Heart right ventricle (tissue), 16 donors: ENCODE measurements around the gene SLC6A6. TPM values are rescaled to one million over a fixed set of nuclear protein-coding genes. Genes with fewer than 3 reads are reported as not detected.

ENCODE experiments used
- ATAC-seq, 8 donors: fragments of 200-7000 bp; cut with Tn5 transposase; one replicate each; pipeline ENCODE4 v1.9.1; 2020; ENCODE audit warnings: mild to moderate bottlenecking in 8 of 8, moderate library complexity in 8 of 8, moderate number of reproducible peaks in 1 of 8
- DNase-seq, 2 donors: peaks; one replicate each; pipeline ENCODE4 v3.0.0-alpha.2; 2020
- H3K27ac ChIP-seq, 10 donors: fragments of 200-600 bp; sonication (generic) in 2 of 10; one replicate each; pipeline versions ENCODE4 v1.5.0 to v1.8.0; 2020 to 2022; ENCODE audit warnings: mild to moderate bottlenecking in 3 of 10
- H3K27me3 ChIP-seq, 7 donors: fragments of 200-600 bp; one replicate each; pipeline ENCODE4 v1.8.0; 2021 to 2022; ENCODE audit warnings: mild to moderate bottlenecking in 2 of 7
- H3K36me3 ChIP-seq, 9 donors: fragments of 200-600 bp; sonication (generic) in 1 of 9; one replicate each; pipeline versions ENCODE4 v1.5.0 to v1.8.0; 2020 to 2022; ENCODE audit warnings: mild to moderate bottlenecking in 2 of 9
- H3K4me1 ChIP-seq, 9 donors: fragments of 200-600 bp; sonication (generic) in 1 of 9; one replicate each; pipeline versions ENCODE4 v1.5.0 to v1.8.0; 2020 to 2022; ENCODE audit warnings: mild to moderate bottlenecking in 4 of 9
- H3K4me3 ChIP-seq, 10 donors: fragments of 200-600 bp; sonication (generic) in 2 of 10; one replicate each; pipeline versions ENCODE4 v1.5.0 to v1.8.0; 2020 to 2022; ENCODE audit warnings: mild to moderate bottlenecking in 7 of 10, moderate library complexity in 2 of 10
- H3K9me3 ChIP-seq, 11 donors: fragments of 200-600 bp in 10 of 11; sonication (generic) in 2 of 11; one replicate each; pipeline versions ENCODE4 v1.5.0 to v1.8.0; 2013 to 2022; ENCODE audit warnings: mild to moderate bottlenecking in 2 of 11, control low read depth in 1 of 11, moderate library complexity in 1 of 11
- WGBS, 2 donors: extraction: QIAGEN DNeasy Blood & Tissue Kit; methylation state at CpG; one replicate each; pipeline ENCODE4 v1.1.7; 2013; ENCODE audit warnings: inconsistent platforms in 1 of 2; 5-methylcytosine and 5-hydroxymethylcytosine counted together
- intact Hi-C, 10 donors: fragments of 100-400 bp; cut with DNase I; formaldehyde crosslinking; loops; one replicate each; pipeline versions ENCODE4 v1.11.1 to v1.14.2; 2022
- polyA plus RNA-seq, 2 donors: library from polyadenylated mRNA; stranded (reverse); fragments of 200-250 nt; gene quantifications; one replicate each; pipeline ENCODE4 v1.2.3, GENCODE V29; 2013
- total RNA-seq, 10 donors: library from RNA; stranded (reverse); fragmentation: NEBNext Ultra II Directional in 3 of 10; extraction: Animal tissue kit (Norgen Biotek cat#: 25700) in 3 of 10; gene quantifications; one replicate each; pipeline versions ENCODE4 v1.2.1 to v1.2.4, GENCODE V29; 2021 to 2023
- TF ChIP-seq, protein P1 (sequence below), 9 donors: fragments of 200-600 bp; sonication (generic) in 2 of 9; IDR thresholded peaks; one replicate each; pipeline versions ENCODE4 v1.5.0 to v1.8.0; 2021 to 2022; ENCODE audit warnings: antibody characterized with exemption in 9 of 9, mild to moderate bottlenecking in 5 of 9, moderate library complexity in 1 of 9
- donor health status: Arrhythmogenic right ventricular cardiomyopathy.
- donor health status: ischemic (EF 13 %, LVEDD 7.1; RV severe dilation, severe dysfunction).
- donor health status: healthy with polysubstance abuse.
- donor health status: DM: no; HTN: yes; CAD: no.
- donor health status: DM: no; HTN: no; CAD: no.
- donor health status: ischemic (EF 25% LVEDD 6.9; RV normal size, moderate dysfunction).
- donor health status: ischemic (EF 25% LVEDD 5.7; RV mildly dilated, moderate dysfunction).
- donor health status: healthy.
- donor health status: DM: yes; HTN: yes; CAD: no.
- donor health status: Ischemic cardiomyopathy.
- donor health status: ischemic (EF 35%, LVEDD 5.7; RV mildly dilated, moderate dysfunction).
- donor health status: nonischemic (EF 11% LVEDD 7.7; RV severe dilation, severe dysfunction).
- donor health status: DM: yes; HTN: yes; CAD: no.
- donor health status: PGD.
- donor health status: ischemic (EF 29% LVEDD 5.4; RV normal size, mild dysfunction).
- donor health status: nonischemic (EF 23%, LVEDD 6.1; RV moderate dilation, normal function).

SLC6A6 gene
- total and polyA plus RNA-seq, 12 donors = 7.7 to 68.7 (median 44.0) TPM

DNA sequence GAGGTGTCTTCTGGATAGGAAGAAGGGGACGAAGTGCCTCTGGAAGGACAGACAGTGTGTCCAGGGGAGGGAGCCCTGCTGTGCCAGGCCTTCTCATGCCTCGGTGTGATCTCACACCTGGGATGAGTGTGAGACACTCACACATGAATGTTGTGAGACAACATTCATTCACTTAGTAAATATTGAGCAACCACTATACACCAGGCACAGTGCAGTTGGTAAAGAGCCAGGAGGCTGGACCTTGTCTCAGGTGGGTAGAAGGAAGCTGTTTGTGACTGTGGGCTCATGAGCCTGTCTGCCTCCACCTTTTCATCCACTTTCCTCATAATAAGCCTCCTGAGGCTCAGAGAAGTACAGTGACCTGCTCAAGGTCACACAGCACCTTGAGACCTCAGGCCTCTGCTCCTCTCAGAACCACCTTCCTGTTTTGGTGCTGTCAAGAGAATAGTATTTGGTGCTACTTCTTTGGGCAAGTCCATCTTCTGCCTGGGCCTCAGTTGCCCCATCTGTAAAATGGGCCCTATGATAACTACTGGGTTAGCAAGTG is 20.9 kb downstream of the SLC6A6 start:
- H3K36me3 ChIP-seq = peaks cover 0 to 54% (median 6%) of the 10 kb centered on the region in 9 donors
- no peak overlapping the region for H3K4me3 ChIP-seq
- ATAC-seq = no peak
- no peaks in the 10 kb centered on the region for H3K9me3 ChIP-seq
- intact Hi-C loops = no loop called here
- H3K27ac ChIP-seq = peak overlapping the region in 1 of 10 donors; percentile 23
- 69 to 89% methylated on average over 2 of the region's 2 CpGs for WGBS, 2 donors
- TF ChIP-seq, protein P1, sequence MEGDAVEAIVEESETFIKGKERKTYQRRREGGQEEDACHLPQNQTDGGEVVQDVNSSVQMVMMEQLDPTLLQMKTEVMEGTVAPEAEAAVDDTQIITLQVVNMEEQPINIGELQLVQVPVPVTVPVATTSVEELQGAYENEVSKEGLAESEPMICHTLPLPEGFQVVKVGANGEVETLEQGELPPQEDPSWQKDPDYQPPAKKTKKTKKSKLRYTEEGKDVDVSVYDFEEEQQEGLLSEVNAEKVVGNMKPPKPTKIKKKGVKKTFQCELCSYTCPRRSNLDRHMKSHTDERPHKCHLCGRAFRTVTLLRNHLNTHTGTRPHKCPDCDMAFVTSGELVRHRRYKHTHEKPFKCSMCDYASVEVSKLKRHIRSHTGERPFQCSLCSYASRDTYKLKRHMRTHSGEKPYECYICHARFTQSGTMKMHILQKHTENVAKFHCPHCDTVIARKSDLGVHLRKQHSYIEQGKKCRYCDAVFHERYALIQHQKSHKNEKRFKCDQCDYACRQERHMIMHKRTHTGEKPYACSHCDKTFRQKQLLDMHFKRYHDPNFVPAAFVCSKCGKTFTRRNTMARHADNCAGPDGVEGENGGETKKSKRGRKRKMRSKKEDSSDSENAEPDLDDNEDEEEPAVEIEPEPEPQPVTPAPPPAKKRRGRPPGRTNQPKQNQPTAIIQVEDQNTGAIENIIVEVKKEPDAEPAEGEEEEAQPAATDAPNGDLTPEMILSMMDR (IDR thresholded peaks at IDR 0.05) = no peak
- H3K27me3 ChIP-seq = peaks cover 0 to 26% (median 0%) of the 10 kb centered on the region in 7 donors
- H3K4me1 ChIP-seq = peaks cover 0 to 71% (median 11%) of the 10 kb centered on the region in 9 donors
- no peak for DNase-seq

DNA sequence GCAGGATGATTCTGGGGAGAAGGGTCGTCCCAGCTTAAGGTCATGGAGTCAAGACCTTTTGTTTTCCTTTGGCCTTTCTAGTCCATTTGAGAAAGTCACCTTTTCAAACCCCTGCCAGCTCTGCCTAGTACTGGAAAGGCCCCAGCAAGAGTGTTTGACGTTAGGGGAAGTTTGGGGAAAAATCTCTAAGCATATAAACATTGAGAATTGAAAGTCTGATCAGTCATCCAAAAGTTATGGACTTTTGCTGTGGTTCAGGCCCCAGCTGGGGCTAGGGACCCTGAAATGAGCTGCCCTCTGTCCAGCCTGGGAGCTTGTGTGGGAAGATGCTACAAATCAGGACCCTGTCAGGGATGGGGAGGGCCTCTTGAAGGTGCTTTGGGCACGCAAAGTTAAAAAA is 21.6 kb downstream of the SLC6A6 start:
- H3K27ac ChIP-seq = peak overlapping the region in 1 of 10 donors; percentile 70
- no peaks in the 10 kb centered on the region for H3K9me3 ChIP-seq
- peaks cover 0 to 71% (median 11%) of the 10 kb centered on the region in 9 donors for H3K4me1 ChIP-seq
- no peak overlapping the region for H3K4me3 ChIP-seq
- TF ChIP-seq, protein P1 (IDR thresholded peaks at IDR 0.05) = no peak
- WGBS, 2 donors = 54 to 87% methylated on average over 3 of the region's 3 CpGs
- H3K27me3 ChIP-seq = peaks cover 0 to 33% (median 0%) of the 10 kb centered on the region in 7 donors
- ATAC-seq (no peak), DNase-seq (no peak)
- peaks cover 0 to 47% (median 0%) of the 10 kb centered on the region in 9 donors for H3K36me3 ChIP-seq
- intact Hi-C loops = no loop called here

DNA sequence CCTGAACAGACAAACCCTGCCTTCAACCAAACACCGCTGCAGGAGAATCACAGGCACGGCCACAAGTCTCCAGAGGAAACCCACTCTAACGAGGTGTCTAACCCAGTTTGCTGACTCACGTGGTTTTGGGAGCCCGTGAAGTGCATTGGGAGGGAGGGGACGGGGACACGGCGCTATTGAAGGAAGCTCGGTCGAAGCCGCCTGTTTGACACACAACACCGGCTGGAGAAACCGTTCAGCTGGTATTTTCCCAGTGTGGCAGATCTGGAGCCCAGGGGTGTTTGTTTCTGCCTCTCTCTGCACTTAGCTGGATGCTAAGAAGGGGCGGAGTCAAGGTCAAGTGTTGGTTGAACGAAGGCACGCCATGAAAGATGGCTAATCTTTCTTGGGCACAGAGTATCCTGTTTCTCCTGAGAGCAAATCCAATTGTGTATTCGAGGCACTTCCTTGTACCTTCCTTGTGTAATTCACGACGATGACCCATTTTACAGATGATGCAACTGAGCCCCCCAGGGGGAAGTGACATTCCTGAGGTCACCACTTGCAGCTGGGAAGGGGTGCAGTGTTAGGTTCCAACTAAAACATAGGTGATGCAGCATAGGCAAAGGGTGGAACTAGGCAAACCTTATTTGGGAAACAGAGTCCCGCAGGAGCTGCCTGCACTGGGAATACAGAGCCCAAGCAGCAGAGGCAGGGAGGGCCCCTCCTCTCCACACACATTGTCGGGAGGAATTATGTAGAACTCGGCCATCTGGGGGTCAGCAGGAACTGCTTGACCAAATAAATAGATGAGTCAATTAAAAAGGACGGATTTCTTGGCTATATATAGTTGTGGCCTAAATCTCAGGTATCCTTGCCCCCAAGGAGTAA is 22.5 kb downstream of the SLC6A6 start:
- H3K36me3 ChIP-seq = peaks cover 0 to 38% (median 0%) of the 10 kb centered on the region in 9 donors
- DNase-seq (no peak), ATAC-seq (no peak)
- H3K9me3 ChIP-seq = no peaks in the 10 kb centered on the region
- peaks cover 0 to 76% (median 11%) of the 10 kb centered on the region in 9 donors for H3K4me1 ChIP-seq
- no peak overlapping the region for H3K4me3 ChIP-seq
- intact Hi-C loops = no loop called here
- 80 to 84% methylated on average over 23 of the region's 23 CpGs for whole genome bisulfite sequencing, 2 donors
- TF ChIP-seq, protein P1 (IDR thresholded peaks at IDR 0.05) = no peak
- H3K27me3 ChIP-seq = peaks cover 0 to 33% (median 0%) of the 10 kb centered on the region in 7 donors
- peak overlapping the region in 1 of 10 donors; percentile 70 for H3K27ac ChIP-seq

DNA sequence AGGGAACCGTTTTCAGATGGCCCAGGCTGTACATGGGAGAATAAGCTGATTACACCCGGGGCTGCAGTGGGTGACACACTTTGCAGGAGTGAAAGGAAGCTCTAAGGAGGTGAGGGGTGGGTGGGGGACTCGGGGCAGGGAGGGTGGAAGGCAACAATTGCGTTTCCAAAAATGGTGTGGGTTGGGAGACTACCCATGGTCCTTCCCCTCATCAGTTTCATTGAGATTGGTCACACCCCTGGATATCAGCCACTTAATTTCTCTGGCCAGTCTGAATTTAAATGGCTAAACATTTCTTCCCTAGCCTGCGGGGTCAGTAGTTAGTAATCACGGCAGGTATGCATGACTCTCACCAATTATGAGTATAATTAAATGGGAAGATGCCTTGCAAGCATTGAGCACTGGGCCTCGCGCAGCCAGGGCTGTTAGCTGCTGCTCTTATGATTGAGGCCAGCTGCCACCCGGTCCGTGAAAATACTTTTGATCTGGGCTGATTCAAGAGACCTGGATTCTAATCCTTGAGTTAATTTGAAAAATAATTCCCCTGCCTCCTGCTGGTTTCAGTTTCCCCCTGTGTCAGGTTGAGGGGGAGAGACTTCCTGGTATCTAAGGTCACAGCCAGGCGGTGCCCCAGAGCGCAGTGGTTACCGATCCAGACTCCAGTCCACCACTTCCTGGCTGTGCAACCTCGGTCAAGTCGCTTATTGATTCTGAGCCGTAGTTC is 23.3 kb downstream of the SLC6A6 start:
- H3K4me1 ChIP-seq = peaks cover 0 to 84% (median 14%) of the 10 kb centered on the region in 9 donors
- peak in 3 of 8 donors; percentile 28 to 45 (median 29) for ATAC-seq
- 65 to 75% methylated on average over 16 of the region's 16 CpGs for WGBS, 2 donors

More for the DNA sequence above, 23.3 kb downstream of the SLC6A6 start:
- Histone ChIP-seq H3K4me3 (no peak overlapping the region), H3K27ac (peak overlapping the region in 1 of 10 donors; percentile 70), H3K9me3 (no peaks in the 10 kb centered on the region), H3K36me3 (peaks cover 0 to 30% (median 0%) of the 10 kb centered on the region in 9 donors), H3K27me3 (peaks cover 0 to 36% (median 0%) of the 10 kb centered on the region in 7 donors)
- intact Hi-C loops = no loop called here
- TF ChIP-seq, protein P1 (IDR thresholded peaks at IDR 0.05) = peak in 1 of 9 donors; percentile 28
- no peak for DNase-seq
